GM23338 (cell line): ENCODE measurements around the gene IPO13. TPM values are rescaled to one million over a fixed set of nuclear protein-coding genes. Genes with fewer than 3 reads are reported as not detected.

ENCODE experiments used
- ATAC-seq: fragments of 200-7000 bp; cut with Tn5 transposase; 3 replicates; pipeline ENCODE4 v1.9.1; 2020
- DNase-seq: peaks from one replicate; pipeline ENCODE4 v3.0.0-alpha.2; 2015; ENCODE audit warnings: low spot score
- H2AFZ ChIP-seq: fragments of 200-600 bp; sonication (generic); 2 replicates; pipeline ENCODE4 v1.8.0; 2016; ENCODE audit warnings: antibody characterized with exemption, mild to moderate bottlenecking, moderate library complexity
- H3F3A ChIP-seq: fragments of 200-600 bp; sonication (generic); replicated peaks from 2 replicates; pipeline ENCODE4 v1.8.0; 2017; ENCODE audit warnings: antibody characterized with exemption, mixed run types, low read depth
- H3K27ac ChIP-seq: fragments of 200-600 bp; sonication (generic); 2 replicates; pipeline ENCODE4 v1.6.1; 2016; ENCODE audit warnings: low read depth
- H3K27me3 ChIP-seq: fragments of 200-600 bp; sonication (generic); 2 replicates; pipeline ENCODE4 v1.8.0; 2016; ENCODE audit warnings: mild to moderate bottlenecking, mixed run types, moderate library complexity; ENCODE audit not compliant: insufficient read depth
- H3K36me3 ChIP-seq: fragments of 200-600 bp; sonication (generic); 2 replicates; pipeline ENCODE4 v1.8.0; 2016; ENCODE audit warnings: mild to moderate bottlenecking; ENCODE audit not compliant: insufficient read depth
- H3K4me1 ChIP-seq: fragments of 200-600 bp; sonication (generic); 2 replicates; pipeline ENCODE4 v1.8.0; 2016; ENCODE audit warnings: mild to moderate bottlenecking, moderate library complexity; ENCODE audit not compliant: insufficient read depth
- H3K4me2 ChIP-seq: fragments of 200-600 bp; sonication (generic); 2 replicates; pipeline ENCODE4 v1.7.1; 2017; ENCODE audit warnings: mixed run types
- H3K4me3 ChIP-seq: fragments of 200-600 bp; sonication (generic); 2 replicates; pipeline ENCODE4 v1.6.1; 2016; ENCODE audit warnings: mixed run types
- H3K79me2 ChIP-seq: fragments of 200-600 bp; sonication (generic); replicated peaks from 2 replicates; pipeline ENCODE4 v1.8.0; 2017; ENCODE audit warnings: mild to moderate bottlenecking; ENCODE audit not compliant: insufficient read depth
- H3K9me2 ChIP-seq: fragments of 200-600 bp; sonication (generic); 2 replicates; pipeline ENCODE4 v1.8.0; 2017; ENCODE audit not compliant: insufficient read depth
- H4K20me1 ChIP-seq: fragments of 200-600 bp; sonication (generic); replicated peaks from 2 replicates; pipeline ENCODE4 v1.8.0; 2017; ENCODE audit warnings: mild to moderate bottlenecking; ENCODE audit not compliant: insufficient read depth
- H3K27ac Mint-ChIP-seq: 2 replicates; pipeline ENCODE4 v1.8.0; 2020; ENCODE audit warnings: inconsistent platforms, mild to moderate bottlenecking, moderate library complexity, mixed read lengths
- H3K27me3 Mint-ChIP-seq: 3 replicates; pipeline ENCODE4 v1.8.0; 2022; ENCODE audit warnings: low read depth, mild to moderate bottlenecking, moderate library complexity, mixed read lengths, inconsistent platforms; ENCODE audit not compliant: insufficient read depth, poor library complexity
- H3K36me3 Mint-ChIP-seq: 3 replicates; pipeline ENCODE4 v1.8.0; 2021; ENCODE audit warnings: low read depth, mild to moderate bottlenecking, inconsistent platforms, moderate library complexity, mixed read lengths
- H3K4me1 Mint-ChIP-seq: 3 replicates; pipeline ENCODE4 v1.8.0; 2020; ENCODE audit warnings: mild to moderate bottlenecking, inconsistent platforms, mixed read lengths
- H3K4me3 Mint-ChIP-seq: 3 replicates; pipeline ENCODE4 v1.8.0; 2021; ENCODE audit warnings: moderate library complexity, mild to moderate bottlenecking, inconsistent platforms, mixed read lengths
- H3K9me3 Mint-ChIP-seq: 3 replicates; pipeline ENCODE4 v1.8.0; 2020; ENCODE audit warnings: moderate library complexity, mild to moderate bottlenecking, inconsistent platforms, mixed read lengths
- CREB1 ChIP-seq: fragments of 250-450 bp; sonication (Bioruptor Pico); IDR thresholded peaks from 2 replicates; pipeline ENCODE4 v1.5.0; 2020; ENCODE audit warnings: low read depth, mild to moderate bottlenecking, moderate library complexity
- CTCF ChIP-seq, 2 experiments: fragments of 200-600 bp in 1 of 2; sonication (generic) in 1 of 2; conservative IDR thresholded peaks; 2 replicates each; pipeline versions ENCODE4 v1.5.1 to v1.6.1; 2016 to 2017; ENCODE audit warnings: antibody characterized with exemption in 2 of 2, low read depth in 2 of 2, mild to moderate bottlenecking in 2 of 2, moderate library complexity in 1 of 2
- ETS1 ChIP-seq: IDR thresholded peaks from 2 replicates; pipeline ENCODE4 v1.6.1; 2016; ENCODE audit warnings: antibody characterized with exemption
- EZH2 ChIP-seq: fragments of 200-600 bp; sonication (generic); IDR thresholded peaks from one replicate; pipeline ENCODE4 v1.8.0; 2017; ENCODE audit warnings: antibody characterized with exemption, mild to moderate bottlenecking, low read depth; ENCODE audit not compliant: unreplicated experiment
- EZH2phosphoT487 ChIP-seq: fragments of 200-600 bp; sonication (generic); IDR thresholded peaks from one replicate; pipeline ENCODE4 v1.8.1; 2018; ENCODE audit warnings: antibody characterized with exemption; ENCODE audit not compliant: unreplicated experiment
- JUNB ChIP-seq: IDR thresholded peaks from one replicate; pipeline ENCODE4 v1.6.1; 2016; ENCODE audit warnings: antibody characterized with exemption; ENCODE audit not compliant: unreplicated experiment
- NANOG ChIP-seq: IDR thresholded peaks from 2 replicates; pipeline ENCODE4 v1.6.1; 2016; ENCODE audit warnings: antibody characterized with exemption, borderline replicate concordance
- POLR2AphosphoS5 ChIP-seq: IDR thresholded peaks from 2 replicates; pipeline ENCODE4 v1.6.1; 2016; ENCODE audit warnings: antibody characterized with exemption, low read depth
- REST ChIP-seq: IDR thresholded peaks from one replicate; pipeline ENCODE4 v1.6.1; 2018; ENCODE audit warnings: antibody characterized with exemption; ENCODE audit not compliant: unreplicated experiment
- STAT1 ChIP-seq: IDR thresholded peaks from one replicate; pipeline ENCODE4 v1.6.1; 2016; ENCODE audit warnings: antibody characterized with exemption; ENCODE audit not compliant: unreplicated experiment
- ZNF114 ChIP-seq: fragments of 250-450 bp; sonication (Bioruptor Pico); IDR thresholded peaks from 2 replicates; pipeline ENCODE4 v1.5.0; 2020; ENCODE audit warnings: mild to moderate bottlenecking, moderate library complexity
- ZNF331 ChIP-seq: fragments of 250-450 bp; sonication (Bioruptor Pico); IDR thresholded peaks from 2 replicates; pipeline ENCODE4 v1.5.0; 2020; ENCODE audit warnings: low read depth, mild to moderate bottlenecking, moderate library complexity
- ZNF462 ChIP-seq: fragments of 250-450 bp; sonication (Bioruptor Pico); IDR thresholded peaks from 2 replicates; pipeline ENCODE4 v1.5.0; 2020; ENCODE audit warnings: mild to moderate bottlenecking, moderate library complexity
- polyA plus RNA-seq: library from polyadenylated mRNA; unstranded; fragments of >200 nt; fragmentation: Nextera tagmentation; extraction: Ambion mirVana; gene quantifications from 2 replicates; pipeline ENCODE4 v1.2.1, GENCODE V29; 2016
- total RNA-seq: library from RNA; depleted of rRNA; stranded (reverse); fragments of >200 nt; shearing (Covaris generic); gene quantifications from 2 replicates; pipeline ENCODE4 v1.2.3, GENCODE V29; 2014

Gene IPO13
- total and polyA plus RNA-seq, 2 experiments from 2014 or later = 10.4 to 22.8 TPM

GRCh38 chr1:43999455-43999854, 52.7 kb downstream of the IPO13 start:
- H2AFZ ChIP-seq = no peak overlapping the region
- ATAC-seq (no peak), DNase-seq (no peak)
- H3K4me1 Mint-ChIP-seq = peaks cover 20% of the 10 kb centered on the region
- no peaks in the 10 kb centered on the region; the same call in 1 of the 2 replicates for H4K20me1 ChIP-seq
- no peak overlapping the region for H3K4me2 ChIP-seq
- H3K4me3 ChIP-seq = no peak overlapping the region
- H3K36me3 Mint-ChIP-seq = peaks cover 52% of the 10 kb centered on the region
- no peak overlapping the region for H3K4me3 Mint-ChIP-seq
- H3F3A ChIP-seq = peaks cover 3% of the 10 kb centered on the region; the same call in 1 of the 2 replicates
- no peak overlapping the region for H3K27ac Mint-ChIP-seq
- H3K36me3 ChIP-seq = peaks cover 10% of the 10 kb centered on the region; the same call in 1 of the 2 replicates
- no peaks in the 10 kb centered on the region for H3K79me2 ChIP-seq
- no peaks in the 10 kb centered on the region for H3K9me2 ChIP-seq
- H3K9me3 Mint-ChIP-seq = no peaks in the 10 kb centered on the region
- peaks cover 12% of the 10 kb centered on the region for H3K27me3 Mint-ChIP-seq
- no peak overlapping the region for H3K27ac ChIP-seq
- 0 out of 2 replicates have a peak, but pooled peaks cover 2% of the 10 kb centered on the region for H3K4me1 ChIP-seq
- H3K27me3 ChIP-seq = no peaks in the 10 kb centered on the region
- no peak for TF ChIP-seq REST
- TF ChIP-seq EZH2phosphoT487 = no peak
- TF ChIP-seq CREB1 = no peak
- no peak for TF ChIP-seq STAT1
- no peak for TF ChIP-seq ETS1
- TF ChIP-seq POLR2AphosphoS5 = no peak
- no peak for TF ChIP-seq EZH2
- no peak for TF ChIP-seq NANOG
- no peak for TF ChIP-seq CTCF (conservative IDR thresholded peaks at IDR 0.05; ENCODE audit: low read depth in 2 of 2)
- TF ChIP-seq ZNF114 = no peak
- TF ChIP-seq JUNB = no peak
- TF ChIP-seq ZNF462 (CRISPR knock-in tag) = no peak
- TF ChIP-seq ZNF331 = no peak
